AG04450 (cell line): ENCODE measurements around the gene SLC19A1. TPM values are rescaled to one million over a fixed set of nuclear protein-coding genes. Genes with fewer than 3 reads are reported as not detected.
A peak's percentile ranks its signal among the peaks of the same experiment; 100 is the strongest.

Experiments used
- CTCF ChIA-PET: fragments of 300-600, 350-600 bp; formaldehyde crosslinking; extraction: SDS; loops from one replicate; lab custom pipeline; 2022; ENCODE audit warnings: antibody characterized with exemption, inconsistent platforms; lab: Charles Lee
- POLR2A ChIA-PET: fragments of 350-600 bp; formaldehyde crosslinking; extraction: SDS; loops from one replicate; lab custom pipeline; 2021; ENCODE audit warnings: antibody characterized with exemption, inconsistent platforms; lab: Yijun Ruan, JAX
- DNase-seq: peaks from one replicate; pipeline ENCODE4 v3.0.0-alpha.2; 2011; ENCODE audit warnings: low read depth, low spot score
- H3K27ac ChIP-seq: one replicate; pipeline ENCODE4 v1.5.1; 2012; ENCODE audit warnings: low read depth, low read length, control low read depth
- H3K27me3 ChIP-seq: one replicate; pipeline ENCODE4 v1.6.0; 2012; ENCODE audit warnings: low read length; ENCODE audit not compliant: control insufficient read depth, insufficient read depth
- H3K4me3 ChIP-seq: 2 replicates; pipeline ENCODE4 v1.5.1; 2011; ENCODE audit warnings: mild to moderate bottlenecking, low read depth, low read length, control low read depth
- H3K9me3 ChIP-seq: 2 replicates; pipeline ENCODE4 v1.5.1; 2012; ENCODE audit warnings: low read length; ENCODE audit not compliant: control insufficient read depth, insufficient read depth
- polyA plus RNA-seq: library from polyadenylated mRNA; depleted of rRNA; stranded (reverse); fragments of >200 nt; gene quantifications from 2 replicates; pipeline ENCODE4 v1.2.3, GENCODE V29; 2011
- TF ChIP-seq, protein P1 (sequence below): IDR thresholded peaks from 2 replicates; pipeline ENCODE4 v1.5.1; 2011; ENCODE audit warnings: low read depth, low read length, control low read depth, inconsistent platforms

SLC19A1 gene
- polyA plus RNA-seq, 1 experiment, result 4.4 TPM

DNA sequence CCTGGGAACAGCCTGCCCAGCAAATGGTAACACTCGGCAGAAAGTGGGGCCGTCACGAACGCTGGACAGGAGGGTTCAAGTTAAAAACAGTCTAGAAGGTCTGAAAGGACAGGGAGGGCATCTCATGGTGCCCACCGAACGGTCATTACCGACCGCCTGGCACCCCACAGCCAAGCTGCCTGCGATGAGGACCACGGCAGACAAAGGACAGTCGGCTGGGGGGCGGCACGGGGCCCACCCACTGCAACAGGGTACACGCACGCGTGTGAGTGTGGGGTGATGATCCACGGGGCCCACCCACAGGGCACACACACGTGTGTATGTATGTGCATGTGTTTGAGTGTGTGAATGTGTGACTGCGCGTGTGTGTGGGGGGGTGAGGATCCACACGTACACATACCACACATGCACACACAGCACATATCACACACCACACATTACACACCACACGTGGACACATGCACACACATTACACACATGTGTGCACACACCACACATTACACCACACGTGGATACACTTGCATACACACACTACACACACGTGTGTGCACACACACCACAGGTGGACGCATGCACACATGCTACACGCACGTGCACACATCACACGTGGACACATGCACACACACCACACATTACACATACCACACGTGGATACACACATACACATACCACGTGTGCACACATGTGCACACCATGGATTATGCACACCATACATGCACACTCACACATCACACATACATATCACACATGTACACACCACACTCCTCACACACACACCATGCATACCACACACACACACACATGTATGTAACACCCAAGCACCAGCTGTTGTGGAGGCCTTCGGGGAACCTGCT lies 63.2 kb downstream of the SLC19A1 start:
- no peak overlapping the region for H3K4me3 ChIP-seq

DNA sequence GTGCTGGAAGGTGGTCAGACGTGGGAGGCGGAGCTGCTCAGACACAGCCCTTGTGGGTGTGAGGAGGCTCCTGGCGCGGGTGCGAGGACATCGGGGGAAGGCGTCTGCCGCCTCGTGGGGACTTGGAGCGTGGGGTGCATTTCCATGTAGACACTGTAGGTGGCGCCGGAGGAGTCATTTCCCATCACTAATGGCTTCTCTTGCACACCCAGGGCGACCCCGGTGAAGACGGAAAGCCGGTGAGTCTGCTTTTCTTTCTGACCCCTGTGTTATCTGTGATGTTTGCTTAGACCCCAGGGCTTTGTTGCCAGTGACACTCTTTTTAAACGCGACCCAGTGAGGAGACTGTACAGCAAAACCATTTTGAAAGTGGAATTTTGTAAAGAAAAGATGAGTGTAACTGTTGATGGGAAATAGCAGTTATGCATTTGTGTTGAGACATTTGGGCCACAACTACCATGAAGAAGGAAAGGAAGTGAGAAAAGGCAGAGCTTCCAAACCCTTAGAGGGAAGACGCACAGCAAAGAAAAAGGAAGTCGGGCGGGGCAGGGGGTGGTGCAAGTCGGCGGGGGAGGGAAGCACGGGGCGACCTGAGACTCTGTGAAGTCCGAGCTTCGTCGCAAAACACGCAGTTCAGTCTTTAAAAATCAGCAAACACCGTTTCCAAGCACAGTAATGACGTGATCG lies 64.0 kb downstream of the SLC19A1 start:
- H3K27me3 ChIP-seq, result no peaks in the 10 kb centered on the region
- TF ChIP-seq, protein P1, sequence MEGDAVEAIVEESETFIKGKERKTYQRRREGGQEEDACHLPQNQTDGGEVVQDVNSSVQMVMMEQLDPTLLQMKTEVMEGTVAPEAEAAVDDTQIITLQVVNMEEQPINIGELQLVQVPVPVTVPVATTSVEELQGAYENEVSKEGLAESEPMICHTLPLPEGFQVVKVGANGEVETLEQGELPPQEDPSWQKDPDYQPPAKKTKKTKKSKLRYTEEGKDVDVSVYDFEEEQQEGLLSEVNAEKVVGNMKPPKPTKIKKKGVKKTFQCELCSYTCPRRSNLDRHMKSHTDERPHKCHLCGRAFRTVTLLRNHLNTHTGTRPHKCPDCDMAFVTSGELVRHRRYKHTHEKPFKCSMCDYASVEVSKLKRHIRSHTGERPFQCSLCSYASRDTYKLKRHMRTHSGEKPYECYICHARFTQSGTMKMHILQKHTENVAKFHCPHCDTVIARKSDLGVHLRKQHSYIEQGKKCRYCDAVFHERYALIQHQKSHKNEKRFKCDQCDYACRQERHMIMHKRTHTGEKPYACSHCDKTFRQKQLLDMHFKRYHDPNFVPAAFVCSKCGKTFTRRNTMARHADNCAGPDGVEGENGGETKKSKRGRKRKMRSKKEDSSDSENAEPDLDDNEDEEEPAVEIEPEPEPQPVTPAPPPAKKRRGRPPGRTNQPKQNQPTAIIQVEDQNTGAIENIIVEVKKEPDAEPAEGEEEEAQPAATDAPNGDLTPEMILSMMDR, result peak; percentile 75
- peaks cover 7% of the 10 kb centered on the region; the same call in 1 of the 2 replicates for H3K9me3 ChIP-seq
- no peak overlapping the region for H3K4me3 ChIP-seq
- POLR2A ChIA-PET, result no interaction called here
- no peak overlapping the region for H3K27ac ChIP-seq
- CTCF ChIA-PET, result interaction anchor here (0.6 to 1.3 kb wide), 2 partner anchors 14 to 55 kb away, joined by 3 to 5 read pairs; no protein-coding TSS in a partner anchor
- no peak for DNase-seq

More for the DNA sequence above, 63.2 kb downstream of the SLC19A1 start:
- POLR2A ChIA-PET, result no interaction called here
- TF ChIP-seq, protein P1, result no peak
- peaks cover 10% of the 10 kb centered on the region; the same call in 1 of the 2 replicates for H3K9me3 ChIP-seq
- no peak for DNase-seq
- no peak overlapping the region for H3K27ac ChIP-seq
- H3K27me3 ChIP-seq, result no peaks in the 10 kb centered on the region
- CTCF ChIA-PET, result interaction anchor here (0.6 to 1.3 kb wide), 2 partner anchors 13 to 54 kb away, joined by 3 to 5 read pairs; no protein-coding TSS in a partner anchor

DNA sequence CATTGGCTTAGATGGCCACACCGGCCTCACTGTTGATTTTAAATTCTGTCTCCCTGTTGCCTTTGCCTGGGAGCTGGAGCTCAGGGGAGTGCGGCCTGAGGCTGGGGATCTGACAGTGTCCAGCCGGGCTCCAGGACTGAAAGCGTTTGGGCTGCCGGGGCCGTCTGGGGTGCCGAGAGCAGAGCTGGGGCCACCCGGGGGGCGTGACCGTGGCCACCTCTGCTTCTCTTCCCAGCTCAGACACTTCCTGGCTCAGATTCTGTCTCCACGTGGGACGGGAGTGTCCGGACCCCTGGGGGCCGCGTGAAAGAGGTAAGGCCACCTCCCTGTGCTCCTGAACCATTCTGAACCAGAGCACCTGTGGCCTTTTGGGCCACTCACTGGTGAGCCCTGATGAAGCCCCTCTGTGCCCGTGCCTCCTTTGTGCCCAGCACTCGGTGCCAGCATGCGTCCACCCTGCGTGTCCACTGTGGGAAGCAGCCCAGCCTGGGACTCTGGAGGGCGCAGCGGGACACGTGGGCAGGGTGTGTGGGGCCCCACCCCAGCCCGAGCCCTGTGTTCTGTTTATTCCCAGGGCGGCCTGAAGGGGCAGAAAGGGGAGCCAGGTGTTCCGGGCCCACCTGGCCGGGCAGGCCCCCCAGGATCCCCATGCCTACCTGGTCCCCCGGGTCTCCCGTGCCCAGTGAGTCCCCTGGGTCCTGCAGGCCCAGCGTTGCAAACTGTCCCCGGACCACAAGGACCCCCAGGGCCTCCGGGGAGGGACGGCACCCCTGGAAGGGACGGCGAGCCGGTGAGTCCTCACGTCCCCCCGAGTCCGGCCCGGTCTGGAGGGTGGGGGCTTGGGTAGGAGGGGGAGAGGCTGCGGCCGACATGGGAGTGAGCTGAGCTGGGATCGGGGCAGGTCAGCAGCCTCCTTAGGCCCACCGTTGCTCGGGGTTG lies 64.8 kb downstream of the SLC19A1 start:
- ChIA-PET POLR2A (interaction anchor here (0.7 kb wide), 1 partner anchor 64 kb away, joined by 3 read pairs; no protein-coding TSS in a partner anchor), CTCF (interaction anchor here (1.3 kb wide), 1 partner anchor 14 kb away, joined by 3 read pairs; no protein-coding TSS in a partner anchor)
- Histone ChIP-seq H3K9me3 (peaks cover 7% of the 10 kb centered on the region; the same call in 1 of the 2 replicates), H3K27me3 (no peaks in the 10 kb centered on the region), H3K27ac (no peak overlapping the region), H3K4me3 (no peak overlapping the region)
- DNase-seq, result no peak
- TF ChIP-seq, protein P1, result no peak

DNA sequence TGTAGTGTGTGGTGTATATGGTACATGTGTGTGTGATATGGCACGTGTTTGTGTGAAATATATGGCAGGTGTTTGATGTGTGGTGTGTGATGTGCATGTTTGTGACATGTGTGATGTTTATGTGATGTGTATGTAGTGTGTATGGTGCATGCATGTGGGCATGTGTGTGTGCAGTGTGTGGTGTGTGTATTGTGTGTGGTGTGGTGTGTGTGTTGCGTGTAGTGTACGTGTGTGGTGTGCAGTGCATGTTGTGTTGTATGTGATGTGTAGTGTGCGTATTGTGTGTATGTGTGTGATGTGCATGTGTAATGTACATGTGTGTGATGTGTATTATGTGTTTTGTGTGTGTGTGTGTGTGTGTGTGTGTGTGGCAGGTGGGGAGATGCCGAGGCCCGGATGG lies 65.7 kb downstream of the SLC19A1 start:
- POLR2A ChIA-PET, result no interaction called here
- no peak for DNase-seq
- CTCF ChIA-PET, result no interaction called here

More for the DNA sequence above, 65.7 kb downstream of the SLC19A1 start:
- TF ChIP-seq, protein P1, result no peak
- Histone ChIP-seq H3K9me3 (peaks cover 7% of the 10 kb centered on the region; the same call in 1 of the 2 replicates), H3K4me3 (no peak overlapping the region), H3K27me3 (no peaks in the 10 kb centered on the region), H3K27ac (no peak overlapping the region)
